Measurements from ENCODE around the gene PCDHB2.
"Not testable (repeated sequence)": the region's sequence is repeated elsewhere in the genome, so short reads cannot be mapped to it uniquely, and the experiment has no call there.

Gene PCDHB2

GRCh38 chr5:141101059-141101458, 6.6 kb downstream of the PCDHB2 start:
- Histone ChIP-seq H3K27me3 (replicated peaks; ENCODE audit: insufficient read depth, low read length) (no peaks in the 10 kb centered on the region), H3K36me3 (replicated peaks; ENCODE audit: insufficient read depth, low read length) (no peaks in the 10 kb centered on the region), H3K27ac (ENCODE audit: low read length) (no peak overlapping the region), H3F3A (ENCODE audit: insufficient read depth, low read length) (no peaks in the 10 kb centered on the region), H3K9ac (ENCODE audit: low read length) (no peak overlapping the region), H3K79me2 (ENCODE audit: low read length) (no peaks in the 10 kb centered on the region), H3K4me2 (ENCODE audit: low read depth, low read length) (no peak overlapping the region), H3K9me3 (replicated peaks; ENCODE audit: insufficient read depth, low read length) (no peaks in the 10 kb centered on the region), H3K9me2 (replicated peaks; ENCODE audit: insufficient read depth, low read length) (no peaks in the 10 kb centered on the region), H3K4me1 (ENCODE audit: low read length) (no peaks in the 10 kb centered on the region), H4K20me1 (ENCODE audit: insufficient read depth, low read length) (no peaks in the 10 kb centered on the region), H3K4me3 (ENCODE audit: low read length) (no peak overlapping the region), H2AFZ (ENCODE audit: low read length) (no peak overlapping the region)
- TF ChIP-seq EZH2 (optimal IDR thresholded peaks at IDR 0.05; ENCODE audit: low read depth, low read length) (no peak), EZH2phosphoT487 (IDR thresholded peaks at IDR 0.05; ENCODE audit: low read length) (no peak)
- TF ChIP-seq, protein P1, sequence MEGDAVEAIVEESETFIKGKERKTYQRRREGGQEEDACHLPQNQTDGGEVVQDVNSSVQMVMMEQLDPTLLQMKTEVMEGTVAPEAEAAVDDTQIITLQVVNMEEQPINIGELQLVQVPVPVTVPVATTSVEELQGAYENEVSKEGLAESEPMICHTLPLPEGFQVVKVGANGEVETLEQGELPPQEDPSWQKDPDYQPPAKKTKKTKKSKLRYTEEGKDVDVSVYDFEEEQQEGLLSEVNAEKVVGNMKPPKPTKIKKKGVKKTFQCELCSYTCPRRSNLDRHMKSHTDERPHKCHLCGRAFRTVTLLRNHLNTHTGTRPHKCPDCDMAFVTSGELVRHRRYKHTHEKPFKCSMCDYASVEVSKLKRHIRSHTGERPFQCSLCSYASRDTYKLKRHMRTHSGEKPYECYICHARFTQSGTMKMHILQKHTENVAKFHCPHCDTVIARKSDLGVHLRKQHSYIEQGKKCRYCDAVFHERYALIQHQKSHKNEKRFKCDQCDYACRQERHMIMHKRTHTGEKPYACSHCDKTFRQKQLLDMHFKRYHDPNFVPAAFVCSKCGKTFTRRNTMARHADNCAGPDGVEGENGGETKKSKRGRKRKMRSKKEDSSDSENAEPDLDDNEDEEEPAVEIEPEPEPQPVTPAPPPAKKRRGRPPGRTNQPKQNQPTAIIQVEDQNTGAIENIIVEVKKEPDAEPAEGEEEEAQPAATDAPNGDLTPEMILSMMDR (IDR thresholded peaks at IDR 0.05; ENCODE audit: low read length) = no peak
- no peak for DNase-seq

- H3K4me2 ChIP-seq (ENCODE audit: low read depth, low read length); H3K36me3 ChIP-seq (replicated peaks; ENCODE audit: insufficient read depth, low read length); H3F3A ChIP-seq (ENCODE audit: insufficient read depth, low read length); H3K9me2 ChIP-seq (replicated peaks; ENCODE audit: insufficient read depth, low read length); H4K20me1 ChIP-seq (ENCODE audit: insufficient read depth, low read length); H3K4me3 ChIP-seq (ENCODE audit: low read length); H3K79me2 ChIP-seq (ENCODE audit: low read length); H3K9me3 ChIP-seq (replicated peaks; ENCODE audit: insufficient read depth, low read length); H3K27ac ChIP-seq (ENCODE audit: low read length); H3K4me1 ChIP-seq (ENCODE audit: low read length); H3K9ac ChIP-seq (ENCODE audit: low read length); DNase-seq; H3K27me3 ChIP-seq (replicated peaks; ENCODE audit: insufficient read depth, low read length); H2AFZ ChIP-seq (ENCODE audit: low read length): not testable (repeated sequence)
These were observed 7.7 kb downstream of the PCDHB2 start for GRCh38 chr5:141102070-141102469.

DNA sequence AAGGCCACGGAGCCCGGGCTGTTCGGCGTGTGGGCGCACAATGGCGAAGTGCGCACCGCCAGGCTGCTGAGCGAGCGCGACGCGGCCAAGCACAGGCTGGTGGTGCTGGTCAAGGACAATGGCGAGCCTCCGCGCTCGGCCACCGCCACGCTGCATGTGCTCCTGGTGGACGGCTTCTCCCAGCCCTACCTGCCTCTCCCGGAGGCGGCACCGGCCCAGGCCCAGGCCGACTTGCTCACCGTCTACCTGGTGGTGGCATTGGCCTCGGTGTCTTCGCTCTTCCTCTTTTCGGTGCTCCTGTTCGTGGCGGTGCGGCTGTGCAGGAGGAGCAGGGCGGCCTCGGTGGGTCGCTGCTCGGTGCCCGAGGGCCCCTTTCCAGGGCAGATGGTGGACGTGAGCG, 8.1 kb downstream of the PCDHB2 start:
- H3K79me2 ChIP-seq (ENCODE audit: low read length); H3F3A ChIP-seq (ENCODE audit: insufficient read depth, low read length); H3K9me2 ChIP-seq (replicated peaks; ENCODE audit: insufficient read depth, low read length): not testable (repeated sequence)

DNA sequence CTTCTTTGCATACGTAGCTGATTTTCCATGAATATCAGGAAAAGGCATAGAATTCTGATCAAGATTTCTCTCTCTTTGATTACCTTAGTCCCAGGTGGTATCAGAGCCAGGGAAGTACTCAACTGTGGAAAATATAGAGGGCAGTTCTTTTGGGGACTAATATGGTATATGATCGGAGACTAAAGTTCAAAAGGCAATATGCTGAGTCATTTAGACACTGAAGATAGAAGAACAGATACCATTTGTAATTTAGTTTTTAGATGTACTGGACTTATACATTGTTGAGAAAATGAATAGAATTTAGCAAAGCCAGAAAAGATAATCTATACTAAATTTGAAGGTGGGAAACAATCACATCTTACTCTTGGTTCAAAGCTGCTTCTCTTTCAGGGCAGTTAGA, 10.9 kb downstream of the PCDHB2 start:
- no peaks in the 10 kb centered on the region for H3K9me2 ChIP-seq (replicated peaks; ENCODE audit: insufficient read depth, low read length)
- no peak for DNase-seq
- H2AFZ ChIP-seq (ENCODE audit: low read length) = no peak overlapping the region
- H3K4me3 ChIP-seq (ENCODE audit: low read length) = no peak overlapping the region
- no peaks in the 10 kb centered on the region for H3F3A ChIP-seq (ENCODE audit: insufficient read depth, low read length)
- no peaks in the 10 kb centered on the region for H3K36me3 ChIP-seq (replicated peaks; ENCODE audit: insufficient read depth, low read length)
- TF ChIP-seq, protein P1 (IDR thresholded peaks at IDR 0.05; ENCODE audit: low read length) = no peak
- TF ChIP-seq EZH2 (optimal IDR thresholded peaks at IDR 0.05; ENCODE audit: low read depth, low read length) (no peak), EZH2phosphoT487 (IDR thresholded peaks at IDR 0.05; ENCODE audit: low read length) (no peak)
- H4K20me1 ChIP-seq (ENCODE audit: insufficient read depth, low read length) = no peaks in the 10 kb centered on the region
- H3K27me3 ChIP-seq (replicated peaks; ENCODE audit: insufficient read depth, low read length) = no peaks in the 10 kb centered on the region
- H3K79me2 ChIP-seq (ENCODE audit: low read length) = no peaks in the 10 kb centered on the region
- no peak overlapping the region for H3K4me2 ChIP-seq (ENCODE audit: low read depth, low read length)
- no peaks in the 10 kb centered on the region for H3K9me3 ChIP-seq (replicated peaks; ENCODE audit: insufficient read depth, low read length)
- H3K9ac ChIP-seq (ENCODE audit: low read length) = no peak overlapping the region
- no peak overlapping the region for H3K27ac ChIP-seq (ENCODE audit: low read length)
- no peaks in the 10 kb centered on the region for H3K4me1 ChIP-seq (ENCODE audit: low read length)

More for the DNA sequence above, 8.1 kb downstream of the PCDHB2 start:
- not testable (repeated sequence) for H2AFZ ChIP-seq (ENCODE audit: low read length); H3K9me3 ChIP-seq (replicated peaks; ENCODE audit: insufficient read depth, low read length); H3K36me3 ChIP-seq (replicated peaks; ENCODE audit: insufficient read depth, low read length); H3K27ac ChIP-seq (ENCODE audit: low read length); H3K4me2 ChIP-seq (ENCODE audit: low read depth, low read length); H3K4me1 ChIP-seq (ENCODE audit: low read length); H4K20me1 ChIP-seq (ENCODE audit: insufficient read depth, low read length); H3K27me3 ChIP-seq (replicated peaks; ENCODE audit: insufficient read depth, low read length); DNase-seq; H3K9ac ChIP-seq (ENCODE audit: low read length); H3K4me3 ChIP-seq (ENCODE audit: low read length)

Measured in MM.1S (cell line).